HFF-Myc (cell line): ENCODE results near the gene GPS2.

Experiments
- DNase-seq: peaks from one replicate; pipeline ENCODE4 v3.0.0-alpha.2; 2011; ENCODE audit warnings: low read depth; ENCODE audit errors: extremely low read depth
- H3K4me3 ChIP-seq: replicated peaks from 2 replicates; pipeline ENCODE4 v1.5.1; 2011; ENCODE audit warnings: low read depth, mild to moderate bottlenecking, control low read depth, low read length
- CTCF ChIP-seq: IDR thresholded peaks from 2 replicates; pipeline ENCODE4 v1.5.1; 2012; ENCODE audit warnings: mild to moderate bottlenecking, low read depth, low read length, control low read depth; ENCODE audit errors: missing control alignments

Gene GPS2

DNA sequence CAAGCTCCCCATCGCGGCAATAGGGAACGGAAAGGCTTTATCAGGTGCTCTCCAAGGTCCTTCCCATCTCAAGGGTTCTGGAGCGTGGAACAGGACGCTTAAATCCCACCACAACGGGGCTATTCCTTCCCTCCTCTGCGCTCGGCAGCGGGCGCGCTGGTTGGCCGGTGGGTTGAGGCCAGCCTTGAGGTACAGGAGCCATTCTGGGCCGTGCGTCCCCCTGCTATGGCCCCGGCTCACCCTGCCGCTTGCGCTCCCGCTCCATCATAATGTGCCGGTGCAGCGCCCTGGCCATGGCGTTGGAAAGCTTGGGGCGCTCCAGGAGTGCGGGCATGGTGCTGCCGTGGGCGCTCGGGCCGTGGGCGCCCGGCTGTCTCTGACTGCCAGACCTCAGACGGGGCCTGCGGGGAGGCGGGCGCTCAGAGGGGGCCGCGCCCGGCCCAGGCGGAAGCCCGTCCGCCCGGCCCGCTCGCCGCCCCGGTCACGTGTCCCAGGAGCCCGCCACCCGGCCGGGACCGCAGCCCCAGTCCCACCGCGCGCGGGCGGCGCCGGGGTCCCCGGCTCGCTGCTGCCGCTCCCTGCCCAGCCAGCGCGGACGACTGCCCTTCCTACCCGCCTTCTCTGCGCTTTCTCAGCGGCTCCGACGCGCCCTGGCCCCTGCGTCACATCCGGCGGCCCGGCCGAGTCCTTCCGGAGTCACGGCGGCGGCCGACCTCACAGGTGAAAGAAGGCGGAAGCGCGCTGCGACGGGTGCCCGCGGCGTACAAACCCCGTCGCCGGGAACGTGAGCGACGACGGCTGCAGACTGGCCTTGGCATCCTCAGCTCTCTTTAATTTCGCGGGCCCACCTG is at the start of gene GPS2:
TSS of gene GPS2 (minus strand) at position 642 of the 851 bp plus-strand sequence. CDS start at position 334, 308 bp downstream.
- TF ChIP-seq CTCF, result no peak
- no peak for DNase-seq
- peak within 1 kb of the TSS; percentile 66 for H3K4me3 ChIP-seq

GRCh38 chr17:7363311-7363710 is 48.2 kb upstream of the GPS2 start:
- H3K4me3 ChIP-seq, result no peak overlapping the region
- no peak for TF ChIP-seq CTCF
- DNase-seq, result no peak

DNA sequence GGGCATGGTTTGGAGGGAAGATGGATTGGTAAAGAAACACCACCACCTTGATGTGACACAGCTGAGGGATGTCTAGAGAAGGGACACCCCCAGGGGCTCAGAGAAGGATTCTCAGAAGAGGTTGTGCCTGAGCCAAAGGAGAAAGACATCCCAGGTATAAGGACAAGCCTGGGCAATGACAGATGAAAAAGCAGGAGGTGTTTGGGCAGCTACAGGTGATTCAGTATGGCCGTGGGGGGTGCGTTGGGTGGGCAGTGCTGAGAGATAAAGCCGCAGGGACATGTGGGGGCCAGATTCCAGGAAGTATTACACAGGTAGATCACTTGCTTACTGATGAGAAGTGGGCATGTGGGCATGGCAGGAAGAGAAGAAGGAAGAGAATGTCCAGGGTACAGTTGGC is 46.7 kb upstream of the GPS2 start:
- H3K4me3 ChIP-seq, result no peak overlapping the region
- no peak for TF ChIP-seq CTCF
- no peak for DNase-seq

DNA sequence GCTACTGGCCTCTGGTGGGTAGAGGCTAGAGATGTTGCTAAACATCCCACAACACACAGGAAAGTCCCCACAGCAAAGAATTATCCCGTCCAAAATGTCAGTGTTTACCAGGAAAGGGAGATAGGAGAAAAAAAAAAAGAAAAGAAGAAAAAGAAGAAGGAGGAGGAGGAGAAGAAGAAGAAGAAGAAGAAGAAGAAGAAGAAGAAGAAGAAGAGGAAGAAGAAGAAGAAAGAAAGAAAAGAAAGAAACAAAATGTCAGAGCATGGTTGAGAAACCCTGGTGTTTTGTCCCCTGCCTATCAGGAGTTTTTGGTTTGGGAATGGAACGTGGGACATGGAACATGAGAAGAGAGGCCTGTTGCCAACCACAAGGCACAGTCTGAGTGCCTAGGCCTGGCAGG is 42.2 kb upstream of the GPS2 start:
- no peak overlapping the region for H3K4me3 ChIP-seq
- DNase-seq, result no peak
- TF ChIP-seq CTCF, result no peak

DNA sequence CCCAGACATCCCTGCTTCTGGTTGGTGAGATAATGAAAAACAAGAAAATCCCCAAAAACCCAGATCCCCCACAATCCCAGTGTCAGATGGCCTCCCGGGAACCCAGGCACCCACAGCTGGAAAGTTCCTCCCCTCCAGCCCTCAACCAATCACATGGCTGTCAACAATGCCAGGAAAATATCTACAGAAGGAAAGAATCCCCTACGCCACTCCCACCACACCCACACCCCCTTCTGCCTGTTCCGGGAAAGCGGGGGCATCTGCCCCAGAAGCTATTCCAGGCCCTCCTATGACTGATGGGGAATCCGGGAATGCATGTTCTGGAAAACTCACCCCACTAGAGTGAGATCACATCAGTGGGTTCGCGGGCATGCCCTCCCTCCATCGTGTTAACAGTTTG is 41.6 kb upstream of the GPS2 start:
- no peak for DNase-seq
- TF ChIP-seq CTCF, result no peak
- H3K4me3 ChIP-seq, result no peak overlapping the region

GRCh38 chr17:7356072-7356549 is 41.0 kb upstream of the GPS2 start:
- no peak for DNase-seq
- TF ChIP-seq CTCF, result peak; percentile 83
- no peak overlapping the region for H3K4me3 ChIP-seq
